ENCODE data around the gene KIAA1549.
"Not testable (repeated sequence)": the region's sequence is repeated elsewhere in the genome, so short reads cannot be mapped to it uniquely, and the experiment has no call there.

KIAA1549 gene

GRCh38 chr7:138940602-138941001, 40.6 kb downstream of the KIAA1549 start:
- not testable (repeated sequence) for DNase-seq

DNA sequence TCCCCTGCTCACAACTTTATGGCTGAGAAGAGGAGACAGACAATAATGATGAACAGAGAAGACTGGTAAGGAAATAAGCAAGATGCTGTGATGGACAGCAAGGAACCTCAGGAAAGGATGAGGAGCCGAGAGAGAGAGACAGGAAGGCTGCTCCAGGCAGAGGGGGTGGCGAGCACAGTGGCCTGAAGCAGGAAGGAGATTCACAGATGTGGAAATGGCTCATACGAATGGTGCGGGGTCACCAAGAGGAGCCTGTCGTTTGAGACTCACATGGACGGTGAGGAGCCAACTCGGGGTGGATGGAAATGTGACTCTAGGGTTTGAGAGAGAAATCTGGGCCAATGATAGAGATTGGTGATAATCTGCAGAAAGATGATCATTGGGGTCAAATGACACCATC, 43.7 kb downstream of the KIAA1549 start:
- DNase-seq, result no peak

DNA sequence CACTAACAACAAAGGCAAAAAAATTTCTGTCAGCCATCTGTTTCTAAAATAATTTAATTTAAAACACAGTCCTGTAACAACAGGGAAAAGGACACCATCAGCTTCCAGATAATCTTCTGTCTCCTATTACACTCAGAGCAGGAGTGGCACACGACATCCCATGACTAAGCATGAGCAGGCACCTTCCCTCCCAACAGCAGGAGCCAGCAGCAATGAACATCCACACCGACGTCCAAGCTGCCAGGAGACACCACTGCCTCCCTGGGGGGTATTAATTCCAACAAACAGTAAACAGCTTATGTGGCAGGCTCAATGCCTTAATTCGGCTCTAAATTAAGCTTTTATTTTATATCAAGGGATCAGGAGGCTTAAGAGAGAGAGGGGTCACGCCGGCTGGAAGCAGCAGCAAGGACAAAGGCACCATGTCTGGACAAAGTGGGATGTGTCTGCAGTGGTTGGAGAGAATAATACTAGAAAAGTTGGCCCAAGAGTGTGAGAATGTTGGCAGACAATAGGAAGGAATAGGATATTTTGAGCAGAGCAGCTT, 45.7 kb downstream of the KIAA1549 start:
- no peak for DNase-seq

- no peak for DNase-seq
Measured at GRCh38 chr7:138934861-138935260, 46.3 kb downstream of the KIAA1549 start.

- no peak for DNase-seq
Measured at GRCh38 chr7:138934367-138934766, 46.8 kb downstream of the KIAA1549 start.

DNA sequence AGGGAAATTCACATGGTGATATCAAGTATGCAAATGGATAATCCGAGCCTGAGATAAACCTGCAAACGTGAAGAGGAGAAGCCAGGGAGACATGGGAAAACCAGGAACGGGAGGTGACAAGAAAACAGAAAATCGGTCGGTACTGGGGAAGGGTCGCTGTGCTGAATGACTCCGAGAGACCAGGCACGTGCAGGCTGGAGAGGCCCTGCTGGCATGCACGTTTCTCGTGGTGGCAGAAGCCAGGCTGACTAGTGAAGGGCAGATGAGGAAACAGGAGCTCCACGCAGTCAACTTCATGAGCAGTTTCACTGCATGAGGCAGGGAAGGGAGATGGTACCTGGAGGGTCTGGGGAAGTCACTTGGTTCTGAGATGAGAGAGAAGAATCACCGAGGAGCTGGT, 48.3 kb downstream of the KIAA1549 start:
- DNase-seq, result no peak

GRCh38 chr7:138932427-138932826, 48.8 kb downstream of the KIAA1549 start:
- no peak for DNase-seq

- no peak for DNase-seq
Measured at GRCh38 chr7:138929969-138930368, 51.2 kb downstream of the KIAA1549 start.

GRCh38 chr7:138926241-138926612, 55.0 kb downstream of the KIAA1549 start:
- no peak for DNase-seq

DNA sequence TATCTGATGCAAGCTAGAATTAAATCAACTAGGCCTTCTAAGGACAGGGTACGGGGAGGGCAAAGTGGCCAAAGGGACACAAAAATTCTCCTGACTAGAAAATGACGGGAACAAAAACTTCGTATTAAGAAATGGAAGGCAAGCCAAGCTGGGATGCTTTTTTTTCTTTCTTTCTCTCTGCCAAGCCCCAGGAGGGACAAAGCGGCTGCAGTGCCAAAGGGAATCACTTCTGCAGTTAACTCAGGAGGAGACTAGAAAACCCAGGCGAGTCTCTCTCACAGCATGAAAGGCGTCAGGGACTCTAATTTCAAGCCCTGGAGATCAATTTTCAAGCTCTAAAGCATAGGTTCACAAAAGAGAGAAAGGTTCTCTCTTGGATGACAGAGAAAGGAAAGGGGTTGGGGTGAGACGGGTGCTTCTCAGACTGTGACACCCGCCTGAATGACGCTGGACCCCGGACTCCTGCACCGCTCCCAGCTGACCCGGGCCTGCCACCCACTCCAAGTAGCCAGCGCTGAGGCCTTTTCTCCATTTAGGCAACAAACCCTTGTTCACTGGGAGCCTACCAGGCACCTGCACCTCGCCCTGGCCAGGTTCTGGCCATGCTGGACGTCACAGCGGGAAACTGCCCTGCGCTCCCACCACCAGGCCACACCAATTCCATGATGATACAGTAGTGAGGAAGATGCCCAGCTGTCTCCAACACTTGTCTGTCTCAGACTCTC, 56.5 kb downstream of the KIAA1549 start:
- no peak for DNase-seq

DNA sequence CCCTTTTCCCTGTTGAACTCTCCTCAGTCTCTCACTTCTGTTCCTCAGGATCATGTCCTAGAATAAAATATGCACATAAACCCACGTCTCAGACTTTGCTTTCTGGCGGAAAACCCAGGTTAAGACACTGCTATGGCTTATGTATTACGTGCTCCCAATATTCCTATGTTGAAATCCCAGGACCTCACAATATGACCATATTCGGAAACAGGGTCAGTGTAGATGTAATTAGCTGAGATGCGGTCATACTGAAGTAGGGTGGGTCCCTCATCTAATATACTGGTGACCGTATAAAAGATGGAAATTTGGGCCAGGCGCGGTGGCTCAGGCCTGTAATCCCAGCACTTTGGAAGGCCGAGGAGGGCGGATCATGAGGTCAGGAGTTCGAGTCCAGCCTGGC, 59.9 kb downstream of the KIAA1549 start:
- DNase-seq, result no peak

DNA sequence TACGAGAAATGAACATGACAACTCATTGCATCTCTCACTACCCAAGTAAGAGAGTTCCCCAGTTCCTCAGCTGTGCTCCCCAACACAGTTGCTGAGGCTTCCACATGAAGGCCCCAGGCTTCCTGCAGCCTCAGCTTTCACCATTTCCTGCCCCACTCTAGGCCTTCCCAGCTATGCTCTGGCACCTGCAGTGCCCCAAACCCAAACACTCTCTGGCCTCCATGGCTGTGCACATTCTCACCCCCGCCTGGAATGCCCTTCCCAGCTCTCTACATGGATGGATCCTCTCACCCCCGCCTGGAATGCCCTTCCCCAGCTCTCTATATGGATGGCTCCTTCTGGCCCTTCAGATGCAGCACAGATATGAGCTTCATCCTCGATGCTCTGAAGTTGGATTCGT, 61.3 kb downstream of the KIAA1549 start:
- no peak for DNase-seq

DNA sequence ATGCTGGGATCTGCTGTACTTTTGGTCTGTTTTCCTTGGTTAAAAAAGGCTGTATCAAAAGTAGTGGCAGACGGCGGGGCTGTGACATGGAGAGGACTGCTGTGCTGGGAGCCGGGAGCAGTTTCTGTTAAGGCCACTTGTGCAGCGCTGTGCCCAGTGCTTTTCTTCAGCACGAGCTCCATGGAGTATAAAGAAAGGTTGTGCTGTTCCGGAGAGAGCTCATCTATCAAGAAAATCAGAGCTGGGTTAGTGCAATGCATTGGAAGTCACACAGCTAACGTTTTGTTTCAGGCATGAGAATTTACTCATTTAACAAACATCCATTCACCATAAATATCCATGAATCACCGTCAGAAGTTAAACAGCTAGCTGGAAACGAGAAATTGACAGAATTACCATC, 62.0 kb downstream of the KIAA1549 start:
- no peak for DNase-seq

GRCh38 chr7:138918756-138919155, 62.4 kb downstream of the KIAA1549 start:
- no peak for DNase-seq

DNA sequence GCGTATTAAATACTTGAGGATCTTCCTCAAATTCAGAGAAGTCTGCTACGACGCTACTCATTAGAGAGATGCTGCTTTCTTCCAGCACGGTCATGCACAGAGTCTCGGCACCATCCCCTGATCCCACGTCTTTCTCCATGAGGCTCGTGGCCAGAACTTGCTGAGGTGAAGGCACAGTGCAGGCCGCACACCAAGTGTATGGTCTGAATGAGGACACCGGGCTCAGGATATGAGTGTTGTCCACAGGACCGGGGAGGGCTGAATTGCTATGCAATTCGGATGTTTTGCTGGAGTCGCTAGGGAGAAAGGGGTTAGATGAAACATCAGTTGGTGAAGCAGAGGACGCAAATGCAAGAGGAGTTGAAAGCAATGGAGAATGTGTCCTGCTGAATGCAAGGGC, 63.0 kb downstream of the KIAA1549 start:
- DNase-seq, result no peak

- no peak for DNase-seq
Measured at GRCh38 chr7:138917771-138918170, 63.4 kb downstream of the KIAA1549 start.

DNA sequence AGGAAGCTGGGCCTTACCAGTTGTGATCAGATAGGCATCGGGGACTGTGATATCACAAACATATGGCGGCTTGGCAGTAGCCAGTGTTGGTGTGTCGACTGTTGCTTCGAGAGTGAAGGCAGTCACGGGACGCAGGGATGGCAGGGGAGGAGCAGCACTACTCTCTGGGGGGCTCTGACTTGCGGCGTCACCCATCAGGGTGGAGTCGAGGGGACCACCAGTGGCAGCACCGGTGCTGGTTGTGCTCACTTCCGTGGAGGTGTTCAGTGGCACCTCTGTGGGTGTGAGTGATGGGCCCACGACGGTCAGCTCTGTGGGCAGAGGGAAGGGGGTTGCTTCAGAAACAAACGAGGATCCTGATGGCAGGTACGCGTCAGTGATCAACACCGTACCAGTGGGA, 64.5 kb downstream of the KIAA1549 start:
- DNase-seq, result no peak

GRCh38 chr7:138916275-138916674, 64.9 kb downstream of the KIAA1549 start:
- DNase-seq, result no peak

DNA sequence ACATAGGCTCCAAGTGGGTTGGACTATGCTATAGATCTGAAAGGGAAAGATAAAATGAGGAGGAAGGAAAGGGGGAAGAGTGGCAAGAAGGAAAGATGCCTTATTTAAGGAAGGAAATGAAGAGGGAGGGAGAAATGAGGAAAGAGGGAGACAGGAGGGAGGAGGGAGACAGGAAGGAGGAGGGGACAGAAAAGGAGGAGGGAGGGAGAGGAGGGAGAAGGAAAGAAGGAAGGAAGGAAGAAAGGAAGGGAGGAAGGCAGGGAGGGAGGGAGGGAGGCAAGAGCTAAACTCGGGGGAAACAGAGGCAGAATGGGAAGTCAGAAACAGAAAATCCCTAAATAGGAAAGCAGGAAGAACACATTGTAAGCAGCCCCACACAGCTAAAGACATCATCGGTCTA, 67.4 kb downstream of the KIAA1549 start:
- no peak for DNase-seq

DNA sequence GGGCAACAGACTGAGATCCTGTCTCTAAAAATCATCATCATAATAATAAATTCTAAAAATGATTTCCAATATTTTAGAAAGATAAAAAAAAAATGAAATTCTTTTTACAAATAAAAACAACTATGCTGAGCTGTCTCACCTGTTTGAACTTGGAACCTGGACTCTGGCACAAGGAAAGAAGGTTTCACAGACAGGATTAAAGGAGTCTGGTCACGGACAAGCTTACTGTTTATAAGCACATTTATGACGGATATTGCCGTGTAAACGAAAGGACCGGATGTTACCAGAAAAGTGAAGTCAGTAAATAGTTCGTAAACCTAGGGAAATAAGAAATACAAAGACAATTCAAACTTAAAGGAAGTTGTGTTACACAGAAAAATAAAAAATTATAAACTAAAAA, 70.2 kb downstream of the KIAA1549 start:
- DNase-seq, result no peak

DNA sequence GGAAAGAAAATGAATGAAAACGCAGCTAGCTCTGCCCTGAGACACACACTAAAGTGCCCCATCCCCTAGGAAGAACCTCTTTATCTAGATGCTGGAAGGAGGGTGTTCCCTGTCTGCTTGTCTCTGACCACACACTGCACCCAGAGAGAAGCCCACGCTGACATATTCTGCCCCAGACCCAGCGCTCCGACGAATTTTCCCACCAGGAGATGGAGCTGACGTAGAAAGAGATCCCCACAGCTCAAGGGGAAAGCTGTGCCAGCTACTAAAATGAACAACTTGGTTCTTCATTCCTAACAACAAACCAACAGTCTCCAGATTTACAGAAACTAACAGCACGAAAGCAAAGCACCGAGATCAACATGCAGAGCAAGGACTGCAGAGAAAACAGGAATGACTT, 73.3 kb downstream of the KIAA1549 start:
- no peak for DNase-seq

DNA sequence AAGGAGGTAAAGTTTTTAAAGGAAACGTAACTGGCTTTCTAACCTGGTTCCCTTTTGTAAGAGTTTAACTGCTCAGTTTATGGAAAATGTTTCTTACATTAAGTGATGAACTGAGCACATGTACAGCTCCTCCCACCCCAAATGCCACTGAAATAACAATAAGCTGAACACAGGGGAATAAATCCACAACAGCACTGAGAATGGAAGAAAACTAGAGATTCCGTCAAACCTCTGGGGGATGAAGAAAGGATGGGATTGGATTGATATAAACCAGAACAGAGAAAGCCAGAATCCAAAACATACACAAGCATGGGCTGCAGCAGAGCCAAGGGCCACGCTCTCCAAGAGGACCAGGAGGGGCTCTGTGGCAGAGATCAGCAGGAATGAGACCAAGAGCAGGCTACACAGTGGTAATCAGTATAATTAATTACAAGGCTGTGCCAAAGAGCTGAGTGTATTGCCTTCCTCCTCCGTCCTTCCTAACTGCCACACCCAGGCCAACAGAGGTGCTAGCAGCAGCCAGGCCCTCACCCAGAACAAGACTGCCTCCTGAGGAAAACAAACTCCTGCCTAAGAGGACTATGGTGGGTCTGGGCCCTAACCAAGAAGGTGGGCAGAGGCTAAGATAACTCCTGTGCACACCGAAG, 73.9 kb downstream of the KIAA1549 start:
- DNase-seq, result no peak

GRCh38 chr7:138903859-138904435, 77.2 kb downstream of the KIAA1549 start:
- DNase-seq, result no peak

DNA sequence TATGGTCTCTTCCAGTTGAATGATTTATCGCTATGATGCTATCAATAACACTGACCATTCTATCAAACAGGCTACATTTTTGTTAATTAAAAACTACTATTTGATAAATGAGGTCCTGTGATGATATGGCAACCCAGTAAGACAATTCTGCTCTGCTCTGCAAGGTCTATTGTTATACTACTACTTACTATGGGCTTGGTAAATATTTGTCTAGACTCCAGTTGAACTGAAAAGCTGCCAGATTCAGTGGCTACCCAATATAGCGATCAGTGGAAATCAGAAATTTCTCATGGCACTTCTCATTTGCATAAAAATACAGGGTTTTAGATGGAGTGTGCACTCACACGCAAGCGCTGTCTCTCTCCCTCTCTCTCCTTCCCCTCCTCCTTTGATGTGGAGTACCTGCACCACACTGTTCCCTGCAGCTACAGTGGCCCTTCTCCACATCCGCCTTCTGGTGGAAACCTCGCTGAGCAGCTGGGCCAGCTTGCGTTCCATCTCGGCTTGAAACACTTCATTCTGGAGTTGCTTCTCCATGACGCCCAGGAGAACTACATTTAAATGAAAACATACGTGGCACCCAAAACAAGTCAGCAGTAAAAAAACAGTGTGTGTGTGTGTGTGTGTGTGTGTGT, 77.9 kb downstream of the KIAA1549 start:
- DNase-seq, result no peak
